Heart right ventricle (tissue), 16 donors: Measurements from ENCODE around the gene MRPL51. TPM values are rescaled to one million over a fixed set of nuclear protein-coding genes. Genes with fewer than 3 reads are reported as not detected.
A peak's percentile ranks its signal among the peaks of the same experiment; 100 is the strongest.

ENCODE experiments used
- ATAC-seq, 8 donors: fragments of 200-7000 bp; cut with Tn5 transposase; one replicate each; pipeline ENCODE4 v1.9.1; 2020; ENCODE audit warnings: mild to moderate bottlenecking in 8 of 8, moderate library complexity in 8 of 8, moderate number of reproducible peaks in 1 of 8
- DNase-seq, 2 donors: peaks; one replicate each; pipeline ENCODE4 v3.0.0-alpha.2; 2020
- H3K27ac ChIP-seq, 10 donors: fragments of 200-600 bp; sonication (generic) in 2 of 10; one replicate each; pipeline versions ENCODE4 v1.5.0 to v1.8.0; 2020 to 2022; ENCODE audit warnings: mild to moderate bottlenecking in 3 of 10
- H3K27me3 ChIP-seq, 7 donors: fragments of 200-600 bp; one replicate each; pipeline ENCODE4 v1.8.0; 2021 to 2022; ENCODE audit warnings: mild to moderate bottlenecking in 2 of 7
- H3K36me3 ChIP-seq, 9 donors: fragments of 200-600 bp; sonication (generic) in 1 of 9; one replicate each; pipeline versions ENCODE4 v1.5.0 to v1.8.0; 2020 to 2022; ENCODE audit warnings: mild to moderate bottlenecking in 2 of 9
- H3K4me1 ChIP-seq, 9 donors: fragments of 200-600 bp; sonication (generic) in 1 of 9; one replicate each; pipeline versions ENCODE4 v1.5.0 to v1.8.0; 2020 to 2022; ENCODE audit warnings: mild to moderate bottlenecking in 4 of 9
- H3K4me3 ChIP-seq, 10 donors: fragments of 200-600 bp; sonication (generic) in 2 of 10; one replicate each; pipeline versions ENCODE4 v1.5.0 to v1.8.0; 2020 to 2022; ENCODE audit warnings: mild to moderate bottlenecking in 7 of 10, moderate library complexity in 2 of 10
- H3K9me3 ChIP-seq, 11 donors: fragments of 200-600 bp in 10 of 11; sonication (generic) in 2 of 11; one replicate each; pipeline versions ENCODE4 v1.5.0 to v1.8.0; 2013 to 2022; ENCODE audit warnings: mild to moderate bottlenecking in 2 of 11, control low read depth in 1 of 11, moderate library complexity in 1 of 11
- CTCF ChIP-seq, 9 donors: fragments of 200-600 bp; sonication (generic) in 2 of 9; IDR thresholded peaks; one replicate each; pipeline versions ENCODE4 v1.5.0 to v1.8.0; 2021 to 2022; ENCODE audit warnings: antibody characterized with exemption in 9 of 9, mild to moderate bottlenecking in 5 of 9, moderate library complexity in 1 of 9
- WGBS, 2 donors: extraction: QIAGEN DNeasy Blood & Tissue Kit; methylation state at CpG; one replicate each; pipeline ENCODE4 v1.1.7; 2013; ENCODE audit warnings: inconsistent platforms in 1 of 2; 5-methylcytosine and 5-hydroxymethylcytosine counted together
- intact Hi-C, 10 donors: fragments of 100-400 bp; cut with DNase I; formaldehyde crosslinking; loops; one replicate each; pipeline versions ENCODE4 v1.11.1 to v1.14.2; 2022
- polyA plus RNA-seq, 2 donors: library from polyadenylated mRNA; stranded (reverse); fragments of 200-250 nt; gene quantifications; one replicate each; pipeline ENCODE4 v1.2.3, GENCODE V29; 2013
- total RNA-seq, 10 donors: library from RNA; stranded (reverse); fragmentation: NEBNext Ultra II Directional in 3 of 10; extraction: Animal tissue kit (Norgen Biotek cat#: 25700) in 3 of 10; gene quantifications; one replicate each; pipeline versions ENCODE4 v1.2.1 to v1.2.4, GENCODE V29; 2021 to 2023
- donor health status: Arrhythmogenic right ventricular cardiomyopathy.
- donor health status: ischemic (EF 13 %, LVEDD 7.1; RV severe dilation, severe dysfunction).
- donor health status: healthy with polysubstance abuse.
- donor health status: DM: no; HTN: yes; CAD: no.
- donor health status: DM: no; HTN: no; CAD: no.
- donor health status: ischemic (EF 25% LVEDD 6.9; RV normal size, moderate dysfunction).
- donor health status: ischemic (EF 25% LVEDD 5.7; RV mildly dilated, moderate dysfunction).
- donor health status: healthy.
- donor health status: DM: yes; HTN: yes; CAD: no.
- donor health status: Ischemic cardiomyopathy.
- donor health status: ischemic (EF 35%, LVEDD 5.7; RV mildly dilated, moderate dysfunction).
- donor health status: nonischemic (EF 11% LVEDD 7.7; RV severe dilation, severe dysfunction).
- donor health status: DM: yes; HTN: yes; CAD: no.
- donor health status: PGD.
- donor health status: ischemic (EF 29% LVEDD 5.4; RV normal size, mild dysfunction).
- donor health status: nonischemic (EF 23%, LVEDD 6.1; RV moderate dilation, normal function).

The MRPL51 gene
- total and polyA plus RNA-seq, 12 donors, result 123 to 300 (median 250) TPM

GRCh38 chr12:6535697-6535946 lies 42.6 kb upstream of the MRPL51 start:
- WGBS, 2 donors, result 0% methylated on average over 6 of the region's 6 CpGs
- H3K27ac ChIP-seq, result peak overlapping the region; percentile 91 to 100 (median 98)

GRCh38 chr12:6534945-6535696 lies 42.1 kb upstream of the MRPL51 start:
- Histone ChIP-seq H3K27ac (peak overlapping the region; percentile 91 to 100 (median 98)), H3K9me3 (no peaks in the 10 kb centered on the region), H3K4me1 (peaks cover 17 to 72% (median 60%) of the 10 kb centered on the region in 9 donors), H3K4me3 (peak overlapping the region; percentile 81 to 99 (median 98)), H3K36me3 (peaks cover 0 to 73% (median 42%) of the 10 kb centered on the region in 9 donors), H3K27me3 (no peaks in the 10 kb centered on the region)
- WGBS, 2 donors, result 0% methylated on average over 52 of the region's 52 CpGs
- intact Hi-C loops, result loop anchor here (2.0 to 10.0 kb wide), 15 partner anchors 18 to 208 kb away; partner anchors contain the start of genes MRPL51 (in 6 of the 10), VAMP1 (in 5 of the 10), NCAPD2 (in 4 of the 10) and TAPBPL (in 1 of the 10)
- TF ChIP-seq CTCF (IDR thresholded peaks at IDR 0.05), result peak in 1 of 9 donors; percentile 2
- DNase-seq (peak; percentile 68 to 74), ATAC-seq (peak; percentile 10 to 47 (median 21))

More at GRCh38 chr12:6535697-6535946, 42.6 kb upstream of the MRPL51 start:
- DNase-seq (no peak), ATAC-seq (no peak)
- TF ChIP-seq CTCF (IDR thresholded peaks at IDR 0.05), result no peak
- H3K4me3 ChIP-seq, result peak overlapping the region; percentile 81 to 99 (median 98)
- H3K9me3 ChIP-seq, result no peaks in the 10 kb centered on the region
- H3K27me3 ChIP-seq, result no peaks in the 10 kb centered on the region
- intact Hi-C loops, result loop anchor here in 9 of 10 donors (2.0 to 10.0 kb wide), 10 partner anchors 17 to 208 kb away; partner anchors contain the start of genes MRPL51 (in 2 of the 9), VAMP1 (in 2 of the 9) and TNFRSF1A (in 1 of the 9)
- peaks cover 0 to 71% (median 37%) of the 10 kb centered on the region in 9 donors for H3K36me3 ChIP-seq
- peaks cover 17 to 77% (median 63%) of the 10 kb centered on the region in 9 donors for H3K4me1 ChIP-seq

- peaks cover 17 to 67% (median 55%) of the 10 kb centered on the region in 9 donors for H3K4me1 ChIP-seq
These were observed 41.6 kb upstream of the MRPL51 start for GRCh38 chr12:6534695-6534944.

More at GRCh38 chr12:6534695-6534944, 41.6 kb upstream of the MRPL51 start:
- peak in 1 of 9 donors; percentile 4 for TF ChIP-seq CTCF (IDR thresholded peaks at IDR 0.05)
- Histone ChIP-seq H3K4me3 (peak overlapping the region; percentile 81 to 99 (median 98)), H3K27me3 (no peaks in the 10 kb centered on the region), H3K27ac (peak overlapping the region; percentile 91 to 100 (median 98)), H3K36me3 (peaks cover 0 to 73% (median 45%) of the 10 kb centered on the region in 9 donors), H3K9me3 (no peaks in the 10 kb centered on the region)
- DNase-seq (no peak), ATAC-seq (peak; percentile 27 to 57 (median 34))
- 0% methylated on average over 15 to 21 of the region's 25 CpGs for WGBS, 2 donors
- intact Hi-C loops, result loop anchor here in 8 of 10 donors (2.0 to 10.0 kb wide), 12 partner anchors 18 to 200 kb away; partner anchors contain the start of genes MRPL51 (in 6 of the 8), VAMP1 (in 5 of the 8), NCAPD2 (in 4 of the 8) and TAPBPL (in 1 of the 8)
